Keratinocyte (primary cell): ENCODE data around the gene OR52B6. TPM values are rescaled to one million over a fixed set of nuclear protein-coding genes. Genes with fewer than 3 reads are reported as not detected.

Experiments
- DNase-seq: peaks from one replicate; pipeline ENCODE4 v3.0.0-alpha.2; 2011; ENCODE audit warnings: low read depth, missing footprints, low spot score
- FAIRE-seq: peaks from 2 replicates; lab custom pipeline; 2011; peaks lifted over from hg19 to GRCh38; lab: Jason Lieb, UNC
- H2AFZ ChIP-seq: 2 replicates; pipeline ENCODE4 v1.6.0; 2012; ENCODE audit warnings: low read length, control low read depth, inconsistent platforms; ENCODE audit not compliant: control insufficient read depth
- H3K27ac ChIP-seq: 2 replicates; pipeline ENCODE4 v1.5.1; 2011; ENCODE audit warnings: low read length; ENCODE audit not compliant: control insufficient read depth, insufficient read depth
- H3K27me3 ChIP-seq: 3 replicates; pipeline ENCODE4 v1.6.0; 2011; ENCODE audit warnings: low read length; ENCODE audit not compliant: control insufficient read depth, insufficient read depth; ENCODE audit errors: extremely low read depth
- H3K36me3 ChIP-seq, 2 experiments: 2 replicates in 1 of 2; 3 replicates in 1 of 2; pipeline ENCODE4 v1.5.1; 2011; ENCODE audit warnings: low read length in 2 of 2, mild to moderate bottlenecking in 1 of 2; ENCODE audit not compliant: control insufficient read depth in 2 of 2, insufficient read depth in 2 of 2; ENCODE audit errors: extremely low read depth in 1 of 2
- H3K4me1 ChIP-seq: 3 replicates; pipeline ENCODE4 v1.5.1; 2011; ENCODE audit warnings: low read length; ENCODE audit not compliant: control insufficient read depth, insufficient read depth; ENCODE audit errors: extremely low read depth
- H3K4me2 ChIP-seq: 3 replicates; pipeline ENCODE4 v1.6.0; 2011; ENCODE audit warnings: low read depth, low read length; ENCODE audit not compliant: control insufficient read depth, insufficient read depth; ENCODE audit errors: extremely low read depth
- H3K4me3 ChIP-seq, 3 experiments: fragments of 200-600 bp in 1 of 3; sonication (generic) in 1 of 3; 2 replicates in 2 of 3; 3 replicates in 1 of 3; pipeline ENCODE4 v1.5.1; 2011 to 2016; ENCODE audit warnings: low read length in 3 of 3, mild to moderate bottlenecking in 3 of 3, control low read depth in 2 of 3, inconsistent platforms in 1 of 3, low read depth in 1 of 3, mixed read lengths in 1 of 3, mixed run types in 1 of 3, moderate library complexity in 1 of 3; ENCODE audit not compliant: control insufficient read depth in 2 of 3, insufficient read depth in 2 of 3; ENCODE audit errors: extremely low read depth in 1 of 3
- H3K79me2 ChIP-seq: 2 replicates; pipeline ENCODE4 v1.6.0; 2012; ENCODE audit warnings: low read length; ENCODE audit not compliant: control insufficient read depth, insufficient read depth
- H3K9ac ChIP-seq: 3 replicates; pipeline ENCODE4 v1.6.0; 2011; ENCODE audit warnings: low read length; ENCODE audit not compliant: control insufficient read depth, insufficient read depth; ENCODE audit errors: extremely low read depth
- H3K9me1 ChIP-seq: 3 replicates; pipeline ENCODE4 v1.6.0; 2011; ENCODE audit warnings: low read length; ENCODE audit not compliant: control insufficient read depth, insufficient read depth; ENCODE audit errors: extremely low read depth
- H3K9me3 ChIP-seq: 2 replicates; pipeline ENCODE4 v1.5.1; 2012; ENCODE audit warnings: low read depth, low read length; ENCODE audit not compliant: control insufficient read depth
- H4K20me1 ChIP-seq: 3 replicates; pipeline ENCODE4 v1.6.0; 2011; ENCODE audit warnings: low read length; ENCODE audit not compliant: control insufficient read depth, insufficient read depth; ENCODE audit errors: extremely low read depth
- CTCF ChIP-seq, 3 experiments: IDR thresholded peaks in 1 of 3; conservative IDR thresholded peaks in 1 of 3; optimal IDR thresholded peaks in 1 of 3; 2 replicates in 2 of 3; 3 replicates in 1 of 3; pipeline versions ENCODE3 to v1.5.1; 2011; ENCODE audit warnings: low read length in 3 of 3, mild to moderate bottlenecking in 3 of 3, moderate library complexity in 2 of 3, control low read depth in 1 of 3, inconsistent platforms in 1 of 3; ENCODE audit not compliant: insufficient read depth in 2 of 3; ENCODE audit errors: extremely low read depth in 1 of 3
- EZH2 ChIP-seq: IDR thresholded peaks from one replicate; pipeline ENCODE4 v1.6.1; 2012; ENCODE audit warnings: inconsistent platforms, mild to moderate bottlenecking, low read length, moderate library complexity
- dilution Hi-C: fragments of 300-500 bp; cut with MboI; formaldehyde crosslinking; loops from one replicate; pipeline ENCODE4 v1.7.0; 2020; ENCODE audit warnings: low sequenced_read_pairs; ENCODE audit not compliant: extremely low pct_ligation_motif_present
- polyA plus RNA-seq, 5 experiments: library from polyadenylated mRNA; depleted of rRNA in 3 of 5; stranded (reverse) in 3 of 5; stranded (forward) in 1 of 5; unstranded in 1 of 5; fragments of >200 nt; gene quantifications; 1 replicate in 1 of 5; 2 replicates in 3 of 5; 3 replicates in 1 of 5; pipeline versions ENCODE4 v1.2.1 to v1.2.3, GENCODE V29; 2011 to 2012; ENCODE audit warnings: missing spikeins in 2 of 5, low read depth in 1 of 5, low replicate concordance in 1 of 5

The OR52B6 gene
- polyA plus RNA-seq, 1 donor (not counting 4 experiments of a cell fraction or from before 2014, with no cell fraction given), result not detected

DNA sequence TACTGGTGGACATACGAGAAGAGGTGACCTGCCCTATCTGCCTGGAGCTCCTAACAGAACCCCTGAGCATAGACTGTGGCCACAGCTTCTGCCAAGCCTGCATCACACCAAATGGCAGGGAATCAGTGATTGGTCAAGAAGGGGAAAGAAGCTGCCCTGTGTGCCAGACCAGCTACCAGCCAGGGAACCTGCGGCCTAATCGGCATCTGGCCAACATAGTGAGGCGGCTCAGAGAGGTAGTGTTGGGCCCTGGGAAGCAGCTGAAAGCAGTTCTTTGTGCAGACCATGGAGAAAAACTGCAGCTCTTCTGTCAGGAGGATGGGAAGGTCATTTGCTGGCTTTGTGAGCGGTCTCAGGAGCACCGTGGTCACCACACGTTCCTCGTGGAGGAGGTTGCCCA lies 22.6 kb downstream of the OR52B6 start:
- dilution Hi-C loops, result no loop called here
- H3K4me2 ChIP-seq, result no peak overlapping the region
- no peak overlapping the region for H3K27ac ChIP-seq

GRCh38 chr11:5604896-5605295 lies 24.2 kb downstream of the OR52B6 start:
- H4K20me1 ChIP-seq, result no peaks in the 10 kb centered on the region
- no peaks in the 10 kb centered on the region for H3K9me3 ChIP-seq
- dilution Hi-C loops, result no loop called here
- H3K36me3 ChIP-seq, result no peaks in the 10 kb centered on the region
- H3K9ac ChIP-seq, result no peak overlapping the region
- no peaks in the 10 kb centered on the region for H3K79me2 ChIP-seq
- no peak overlapping the region for H2AFZ ChIP-seq
- FAIRE-seq (no peak), DNase-seq (no peak)
- H3K9me1 ChIP-seq, result no peaks in the 10 kb centered on the region
- H3K27ac ChIP-seq, result no peak overlapping the region
- no peak for TF ChIP-seq CTCF (optimal IDR thresholded peaks at IDR 0.05 in 1 of 3, IDR thresholded peaks at IDR 0.05 in 1 of 3, conservative IDR thresholded peaks at IDR 0.05 in 1 of 3; ENCODE audit: extremely low read depth in 1 of 3, insufficient read depth in 2 of 3, low read length in 3 of 3)
- TF ChIP-seq EZH2, result no peak
- H3K27me3 ChIP-seq, result no peaks in the 10 kb centered on the region
- H3K4me3 ChIP-seq, result no peak overlapping the region
- peaks cover 13% of the 10 kb centered on the region for H3K4me1 ChIP-seq
- H3K4me2 ChIP-seq, result no peak overlapping the region

More for the DNA sequence above, 22.6 kb downstream of the OR52B6 start:
- Histone ChIP-seq H4K20me1 (no peaks in the 10 kb centered on the region), H2AFZ (no peak overlapping the region), H3K4me1 (peaks cover 13% of the 10 kb centered on the region), H3K9ac (no peak overlapping the region), H3K36me3 (no peaks in the 10 kb centered on the region), H3K4me3 (no peak overlapping the region), H3K9me1 (no peaks in the 10 kb centered on the region), H3K27me3 (no peaks in the 10 kb centered on the region), H3K79me2 (no peaks in the 10 kb centered on the region), H3K9me3 (no peaks in the 10 kb centered on the region)
- no peak for FAIRE-seq
- TF ChIP-seq EZH2, result no peak
- TF ChIP-seq CTCF (optimal IDR thresholded peaks at IDR 0.05 in 1 of 3, IDR thresholded peaks at IDR 0.05 in 1 of 3, conservative IDR thresholded peaks at IDR 0.05 in 1 of 3; ENCODE audit: extremely low read depth in 1 of 3, insufficient read depth in 2 of 3, low read length in 3 of 3), result no peak
- DNase-seq, result no peak
